Stomach smooth muscle (tissue), 2 donors: ENCODE data around the gene ZNF830.
A peak's percentile ranks its signal among the peaks of the same experiment; 100 is the strongest.
"Not testable (repeated sequence)": the region's sequence is repeated elsewhere in the genome, so short reads cannot be mapped to it uniquely, and the experiment has no call there.

Experiments used
- H3K27ac ChIP-seq: one replicate; pipeline ENCODE4 v1.7.0; 2013; ENCODE audit warnings: mild to moderate bottlenecking, low read length, inconsistent platforms
- H3K27me3 ChIP-seq, 2 donors: one replicate each; pipeline ENCODE4 v1.7.0; 2013; ENCODE audit warnings: low read length in 2 of 2; ENCODE audit not compliant: insufficient read depth in 2 of 2, control insufficient read depth in 1 of 2
- H3K36me3 ChIP-seq, 2 donors: one replicate each; pipeline ENCODE4 v1.7.0; 2013; ENCODE audit warnings: low read length in 2 of 2; ENCODE audit not compliant: control insufficient read depth in 2 of 2, insufficient read depth in 2 of 2
- H3K4me1 ChIP-seq: one replicate; pipeline ENCODE4 v1.7.0; 2013; ENCODE audit warnings: low read length; ENCODE audit not compliant: control insufficient read depth, insufficient read depth
- H3K4me3 ChIP-seq, 2 donors: one replicate each; pipeline ENCODE4 v1.7.0; 2013; ENCODE audit warnings: low read length in 2 of 2
- H3K9ac ChIP-seq, 2 donors: one replicate each; pipeline ENCODE4 v1.7.0; 2013; ENCODE audit warnings: low read length in 2 of 2, mild to moderate bottlenecking in 1 of 2
- H3K9me3 ChIP-seq, 2 donors: one replicate each; pipeline ENCODE4 v1.7.0; 2013; ENCODE audit warnings: low read length in 2 of 2; ENCODE audit not compliant: control insufficient read depth in 2 of 2
- donor health status: healthy.
- donor health status: Pancreatic carcinoma.

The ZNF830 gene

DNA sequence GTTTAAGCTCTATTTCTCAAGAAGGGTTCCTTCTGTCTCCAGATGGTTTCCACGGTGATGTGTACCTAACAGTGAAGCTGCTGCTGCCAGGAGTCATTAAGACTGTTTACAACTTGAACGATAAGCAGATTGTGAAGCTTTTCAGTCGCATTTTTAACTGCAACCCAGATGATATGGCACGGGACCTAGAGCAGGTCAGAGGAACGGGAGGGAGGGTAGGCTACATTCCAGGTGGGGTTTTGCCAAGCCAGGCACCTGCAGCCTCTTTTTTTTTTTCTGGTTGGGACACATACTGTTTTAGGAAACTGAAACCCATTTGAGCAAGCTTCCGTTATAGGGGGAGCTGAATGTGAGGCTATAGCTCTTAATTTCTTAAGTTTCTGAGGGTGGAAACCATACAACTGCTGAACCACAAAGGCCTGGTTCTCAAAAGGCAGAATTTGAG is 29.6 kb downstream of the ZNF830 start:
- H3K4me3 ChIP-seq, result no peak overlapping the region
- no peak overlapping the region for H3K9ac ChIP-seq
- no peaks in the 10 kb centered on the region for H3K27me3 ChIP-seq
- peaks cover 2% of the 10 kb centered on the region for H3K4me1 ChIP-seq
- H3K9me3 ChIP-seq, result no peaks in the 10 kb centered on the region
- H3K36me3 ChIP-seq, result peaks cover 64 to 69% of the 10 kb centered on the region in 2 donors
- H3K27ac ChIP-seq, result peak overlapping the region; percentile 62

GRCh38 chr17:34991606-34992005 is 30.3 kb downstream of the ZNF830 start:
- Histone ChIP-seq H3K4me3 (no peak overlapping the region), H3K36me3 (peaks cover 66 to 74% of the 10 kb centered on the region in 2 donors), H3K27me3 (no peaks in the 10 kb centered on the region), H3K9me3 (no peaks in the 10 kb centered on the region), H3K9ac (no peak overlapping the region), H3K27ac (peak overlapping the region; percentile 62), H3K4me1 (peaks cover 8% of the 10 kb centered on the region)

- no peak overlapping the region for H3K4me3 ChIP-seq
- H3K9ac ChIP-seq, result no peak overlapping the region
- no peaks in the 10 kb centered on the region for H3K27me3 ChIP-seq
- H3K36me3 ChIP-seq, result peaks cover 58 to 70% of the 10 kb centered on the region in 2 donors
- no peak overlapping the region for H3K27ac ChIP-seq
- peaks cover 21% of the 10 kb centered on the region for H3K4me1 ChIP-seq
- no peaks in the 10 kb centered on the region for H3K9me3 ChIP-seq
Measured at GRCh38 chr17:34993031-34993430, 31.7 kb downstream of the ZNF830 start.

- Histone ChIP-seq H3K9ac (peak overlapping the region; percentile 41 to 47), H3K27ac (peak overlapping the region; percentile 98), H3K4me3 (no peak overlapping the region), H3K4me1 (peaks cover 42% of the 10 kb centered on the region), H3K27me3 (no peaks in the 10 kb centered on the region), H3K36me3 (peaks cover 54 to 68% of the 10 kb centered on the region in 2 donors), H3K9me3 (no peaks in the 10 kb centered on the region)
Measured at GRCh38 chr17:34996422-34997285, 35.3 kb downstream of the ZNF830 start.

GRCh38 chr17:34997355-34997862 is 36.1 kb downstream of the ZNF830 start:
- Histone ChIP-seq H3K4me3 (peak overlapping the region in 1 of 2 donors; percentile 40), H3K4me1 (peaks cover 50% of the 10 kb centered on the region), H3K9ac (peak overlapping the region; percentile 69 to 78)

DNA sequence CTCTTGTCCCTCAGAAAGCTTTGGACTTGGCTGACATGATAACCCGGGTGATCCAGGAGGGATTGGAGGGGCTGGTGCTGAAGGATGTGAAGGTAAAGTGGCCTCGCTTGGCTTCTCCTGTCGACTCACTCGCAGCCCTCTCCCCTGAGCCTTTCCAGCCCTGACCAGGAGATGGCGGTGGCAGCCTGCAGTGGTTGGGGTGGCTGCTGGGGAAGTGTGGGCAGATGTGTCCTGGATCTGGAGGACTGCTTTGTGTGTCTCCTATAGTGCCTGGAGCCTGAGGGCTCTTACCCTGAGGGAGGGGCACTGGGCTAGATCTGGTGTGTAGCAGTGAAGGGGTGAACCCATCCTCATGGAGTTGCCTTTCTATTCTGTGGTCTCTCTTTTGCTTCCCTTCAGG is 36.9 kb downstream of the ZNF830 start:
- Histone ChIP-seq H3K9me3 (no peaks in the 10 kb centered on the region), H3K4me3 (peak overlapping the region; percentile 40 to 44), H3K36me3 (peaks cover 45 to 57% of the 10 kb centered on the region in 2 donors), H3K27ac (peak overlapping the region; percentile 98), H3K4me1 (peaks cover 56% of the 10 kb centered on the region), H3K9ac (peak overlapping the region; percentile 69 to 78), H3K27me3 (no peaks in the 10 kb centered on the region)

More at GRCh38 chr17:34997355-34997862, 36.1 kb downstream of the ZNF830 start:
- Histone ChIP-seq H3K27me3 (no peaks in the 10 kb centered on the region), H3K9me3 (no peaks in the 10 kb centered on the region), H3K27ac (peak overlapping the region; percentile 98), H3K36me3 (peaks cover 53 to 63% of the 10 kb centered on the region in 2 donors)

DNA sequence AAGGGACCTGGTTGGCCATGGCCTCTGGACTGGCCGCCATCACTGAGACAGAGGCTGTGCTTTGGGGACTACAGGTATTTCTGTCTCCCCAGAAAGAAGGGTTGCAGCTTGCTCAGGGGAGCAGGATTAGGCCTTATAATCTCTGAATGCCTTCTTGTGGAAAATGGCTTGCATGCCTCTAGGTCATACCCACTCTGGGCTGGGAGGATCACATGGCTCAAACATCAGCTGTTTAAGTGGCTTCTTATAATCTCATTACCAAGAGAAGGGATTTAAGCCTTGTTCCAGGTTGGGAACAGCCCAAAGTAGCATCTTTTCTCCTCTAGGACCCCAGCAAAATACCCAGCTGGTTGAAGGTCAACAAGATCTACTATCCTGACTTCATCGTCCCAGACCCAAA is 38.1 kb downstream of the ZNF830 start:
- H3K36me3 ChIP-seq, result peaks cover 36 to 56% of the 10 kb centered on the region in 2 donors
- peaks cover 60% of the 10 kb centered on the region for H3K4me1 ChIP-seq
- no peaks in the 10 kb centered on the region for H3K9me3 ChIP-seq
- H3K4me3 ChIP-seq, result no peak overlapping the region
- peak overlapping the region; percentile 98 for H3K27ac ChIP-seq
- H3K27me3 ChIP-seq, result no peaks in the 10 kb centered on the region
- no peak overlapping the region for H3K9ac ChIP-seq

DNA sequence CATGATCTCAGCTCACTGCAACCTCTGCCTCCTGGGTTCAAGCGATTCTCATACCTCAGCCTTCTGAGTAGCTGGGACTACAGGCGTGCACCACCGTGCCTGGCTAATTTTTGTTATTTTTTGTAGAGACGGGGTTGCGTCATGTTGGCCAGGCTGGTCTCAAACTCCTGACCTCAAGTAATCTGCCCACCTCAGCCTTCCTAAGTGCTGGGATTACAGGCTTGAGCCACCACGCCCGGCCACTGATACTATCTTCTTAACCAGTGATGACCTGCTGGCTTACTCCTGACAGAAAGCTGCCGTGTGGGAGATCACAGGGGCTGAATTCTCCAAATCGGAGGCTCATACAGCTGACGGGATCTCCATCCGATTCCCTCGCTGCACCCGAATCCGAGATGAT is 39.6 kb downstream of the ZNF830 start:
- Histone ChIP-seq H3K36me3 (peaks cover 31 to 47% of the 10 kb centered on the region in 2 donors), H3K27ac (peak overlapping the region; percentile 78), H3K4me1 (peaks cover 60% of the 10 kb centered on the region)
- H3K4me3 ChIP-seq, H3K27me3 ChIP-seq, H3K9me3 ChIP-seq, H3K9ac ChIP-seq: not testable (repeated sequence)

- peaks cover 55% of the 10 kb centered on the region for H3K4me1 ChIP-seq
- no peak overlapping the region for H3K4me3 ChIP-seq
- H3K9me3 ChIP-seq, result no peaks in the 10 kb centered on the region
- H3K27ac ChIP-seq, result peak overlapping the region; percentile 78
- peaks cover 26 to 41% of the 10 kb centered on the region in 2 donors for H3K36me3 ChIP-seq
- H3K9ac ChIP-seq, result peak overlapping the region; percentile 4 to 36
- no peaks in the 10 kb centered on the region for H3K27me3 ChIP-seq
Measured at GRCh38 chr17:35001549-35001948, 40.2 kb downstream of the ZNF830 start.

DNA sequence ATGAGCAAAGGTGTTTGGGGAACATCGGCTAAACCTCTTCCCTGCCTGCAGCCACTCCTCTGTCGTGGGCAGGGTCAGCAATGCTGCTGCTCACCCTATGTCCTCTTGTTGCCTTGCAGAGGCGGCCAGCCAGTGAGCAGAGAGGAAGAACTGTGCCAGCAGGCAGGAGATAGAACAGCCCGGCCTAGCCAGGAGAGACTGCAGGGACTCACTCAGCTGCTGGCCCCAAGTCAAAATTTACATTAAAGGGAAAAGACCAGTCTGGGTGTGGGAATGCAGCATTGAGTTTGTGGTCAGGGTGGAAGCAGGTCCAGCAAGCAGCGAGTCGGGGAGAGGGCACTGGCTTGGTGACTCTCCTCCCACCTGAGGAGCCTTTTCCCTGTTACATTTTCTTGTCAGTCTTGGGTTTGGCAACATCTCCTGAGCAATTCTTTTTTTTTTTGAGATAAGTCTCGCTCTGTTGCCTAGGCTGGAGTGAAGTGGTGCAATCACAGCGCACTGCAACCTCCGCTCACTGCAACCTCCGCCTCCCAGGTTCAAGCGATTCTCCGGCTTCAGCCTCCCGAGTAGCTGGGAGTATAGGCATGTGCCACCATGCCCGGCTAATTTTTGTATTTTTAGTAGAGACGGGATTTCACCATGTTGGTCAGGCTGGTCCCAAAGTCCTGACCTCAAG is 41.7 kb downstream of the ZNF830 start:
- Histone ChIP-seq H3K4me1 (peaks cover 41% of the 10 kb centered on the region), H3K9ac (peak overlapping the region; percentile 4 to 42), H3K27ac (peak overlapping the region; percentile 78), H3K27me3 (no peaks in the 10 kb centered on the region), H3K4me3 (peak overlapping the region in 1 of 2 donors; percentile 15), H3K36me3 (peaks cover 33 to 44% of the 10 kb centered on the region in 2 donors), H3K9me3 (no peaks in the 10 kb centered on the region)
